Measurements from ENCODE around the gene HECW1.
"Not testable (repeated sequence)": the region's sequence is repeated elsewhere in the genome, so short reads cannot be mapped to it uniquely, and the experiment has no call there.

HECW1 gene

DNA sequence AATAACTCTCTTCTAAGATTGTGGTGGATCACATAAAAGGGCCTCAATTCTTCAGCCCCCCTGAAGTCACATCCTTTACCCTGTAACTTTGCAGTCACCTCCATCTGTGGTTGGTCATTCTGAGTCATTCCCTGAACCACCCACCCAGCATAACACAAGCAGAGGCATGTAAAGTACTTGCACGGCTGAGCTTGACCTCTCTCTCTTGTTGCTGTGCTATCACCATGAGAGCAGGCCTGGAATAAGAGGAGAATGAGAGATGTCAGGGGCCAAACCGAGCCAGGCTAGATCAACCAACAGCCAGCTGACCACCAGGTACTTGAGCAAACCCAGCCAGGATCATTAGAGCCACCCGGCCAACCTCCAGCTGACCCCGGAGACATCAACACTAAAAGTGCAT is 457.0 kb downstream of the HECW1 start:
- H3K4me2 ChIP-seq (ENCODE audit: low read depth, low read length, poor library complexity, severe bottlenecking): no peak overlapping the region

DNA sequence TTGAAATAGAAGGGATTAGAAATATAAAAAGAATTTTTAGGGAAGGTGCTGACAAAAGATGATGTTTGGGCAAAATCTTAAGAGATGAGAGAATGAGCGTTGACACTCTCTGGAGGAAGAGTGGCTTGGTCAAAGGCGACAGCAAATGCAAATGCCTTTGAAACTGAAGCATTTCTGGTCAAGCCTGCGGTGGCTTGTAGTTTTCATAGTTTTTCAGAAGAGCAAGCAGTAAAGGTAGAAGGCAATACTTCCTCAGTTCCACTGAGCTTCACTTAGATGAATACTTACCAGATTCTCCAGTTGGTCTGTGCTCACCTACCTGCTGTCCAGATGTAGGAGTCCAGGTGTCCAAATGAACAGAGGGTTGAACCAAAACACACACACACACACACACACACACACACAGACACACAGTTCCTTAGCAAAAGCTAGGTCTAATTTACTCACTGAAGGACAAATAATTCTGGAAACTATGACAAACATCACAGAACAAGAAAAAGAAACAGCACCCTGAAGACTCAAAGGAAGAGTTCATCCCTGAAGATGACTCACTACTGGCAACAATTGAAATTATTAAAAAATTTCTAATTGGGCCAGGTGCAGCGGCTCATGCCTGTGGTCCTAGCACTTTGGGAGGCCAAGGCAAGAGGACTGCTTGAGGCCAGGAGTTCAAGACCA is 458.4 kb downstream of the HECW1 start:
- Histone ChIP-seq H3K27me3 (ENCODE audit: insufficient read depth, low read length, poor library complexity, severe bottlenecking) (no peaks in the 10 kb centered on the region), H3K4me2 (ENCODE audit: low read depth, low read length, poor library complexity, severe bottlenecking) (no peak overlapping the region), H3F3A (ENCODE audit: low read depth) (no peaks in the 10 kb centered on the region), H3K9ac (ENCODE audit: low read depth, low read length, poor library complexity, severe bottlenecking) (no peak overlapping the region), H3K4me3 (ENCODE audit: low read length, poor library complexity, severe bottlenecking) (no peak overlapping the region), H2AFZ (ENCODE audit: low read length) (no peak overlapping the region), H3K4me1 (ENCODE audit: insufficient read depth, low read length, poor library complexity, severe bottlenecking) (peaks cover 11% of the 10 kb centered on the region), H4K20me1 (ENCODE audit: insufficient read depth, low read length, poor library complexity, severe bottlenecking) (no peaks in the 10 kb centered on the region), H3K36me3 (ENCODE audit: insufficient read depth, low read length) (no peaks in the 10 kb centered on the region), H3K9me2 (replicated peaks; ENCODE audit: low read depth, low read length) (no peaks in the 10 kb centered on the region), H3K9me3 (ENCODE audit: insufficient read depth, low read depth, low read length) (no peaks in the 10 kb centered on the region), H3K79me2 (ENCODE audit: insufficient read depth, low read length) (no peaks in the 10 kb centered on the region)
- no peak for TF ChIP-seq EZH2phosphoT487 (IDR thresholded peaks at IDR 0.05; ENCODE audit: borderline replicate concordance)
- TF ChIP-seq, protein P1, sequence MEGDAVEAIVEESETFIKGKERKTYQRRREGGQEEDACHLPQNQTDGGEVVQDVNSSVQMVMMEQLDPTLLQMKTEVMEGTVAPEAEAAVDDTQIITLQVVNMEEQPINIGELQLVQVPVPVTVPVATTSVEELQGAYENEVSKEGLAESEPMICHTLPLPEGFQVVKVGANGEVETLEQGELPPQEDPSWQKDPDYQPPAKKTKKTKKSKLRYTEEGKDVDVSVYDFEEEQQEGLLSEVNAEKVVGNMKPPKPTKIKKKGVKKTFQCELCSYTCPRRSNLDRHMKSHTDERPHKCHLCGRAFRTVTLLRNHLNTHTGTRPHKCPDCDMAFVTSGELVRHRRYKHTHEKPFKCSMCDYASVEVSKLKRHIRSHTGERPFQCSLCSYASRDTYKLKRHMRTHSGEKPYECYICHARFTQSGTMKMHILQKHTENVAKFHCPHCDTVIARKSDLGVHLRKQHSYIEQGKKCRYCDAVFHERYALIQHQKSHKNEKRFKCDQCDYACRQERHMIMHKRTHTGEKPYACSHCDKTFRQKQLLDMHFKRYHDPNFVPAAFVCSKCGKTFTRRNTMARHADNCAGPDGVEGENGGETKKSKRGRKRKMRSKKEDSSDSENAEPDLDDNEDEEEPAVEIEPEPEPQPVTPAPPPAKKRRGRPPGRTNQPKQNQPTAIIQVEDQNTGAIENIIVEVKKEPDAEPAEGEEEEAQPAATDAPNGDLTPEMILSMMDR (conservative IDR thresholded peaks at IDR 0.05; ENCODE audit: low read length): no peak

More for the DNA sequence above, 457.0 kb downstream of the HECW1 start:
- TF ChIP-seq, protein P1 (conservative IDR thresholded peaks at IDR 0.05; ENCODE audit: low read length): no peak
- TF ChIP-seq EZH2phosphoT487 (IDR thresholded peaks at IDR 0.05; ENCODE audit: borderline replicate concordance): no peak
- Histone ChIP-seq H3K4me1 (ENCODE audit: insufficient read depth, low read length, poor library complexity, severe bottlenecking) (peaks cover 11% of the 10 kb centered on the region), H3K36me3 (ENCODE audit: insufficient read depth, low read length) (no peaks in the 10 kb centered on the region), H3K9me2 (replicated peaks; ENCODE audit: low read depth, low read length) (no peaks in the 10 kb centered on the region), H3F3A (ENCODE audit: low read depth) (no peaks in the 10 kb centered on the region), H3K9ac (ENCODE audit: low read depth, low read length, poor library complexity, severe bottlenecking) (no peak overlapping the region), H4K20me1 (ENCODE audit: insufficient read depth, low read length, poor library complexity, severe bottlenecking) (no peaks in the 10 kb centered on the region), H3K27me3 (ENCODE audit: insufficient read depth, low read length, poor library complexity, severe bottlenecking) (no peaks in the 10 kb centered on the region), H2AFZ (ENCODE audit: low read length) (no peak overlapping the region), H3K4me3 (ENCODE audit: low read length, poor library complexity, severe bottlenecking) (no peak overlapping the region), H3K79me2 (ENCODE audit: insufficient read depth, low read length) (no peaks in the 10 kb centered on the region), H3K9me3 (ENCODE audit: insufficient read depth, low read depth, low read length) (no peaks in the 10 kb centered on the region)

DNA sequence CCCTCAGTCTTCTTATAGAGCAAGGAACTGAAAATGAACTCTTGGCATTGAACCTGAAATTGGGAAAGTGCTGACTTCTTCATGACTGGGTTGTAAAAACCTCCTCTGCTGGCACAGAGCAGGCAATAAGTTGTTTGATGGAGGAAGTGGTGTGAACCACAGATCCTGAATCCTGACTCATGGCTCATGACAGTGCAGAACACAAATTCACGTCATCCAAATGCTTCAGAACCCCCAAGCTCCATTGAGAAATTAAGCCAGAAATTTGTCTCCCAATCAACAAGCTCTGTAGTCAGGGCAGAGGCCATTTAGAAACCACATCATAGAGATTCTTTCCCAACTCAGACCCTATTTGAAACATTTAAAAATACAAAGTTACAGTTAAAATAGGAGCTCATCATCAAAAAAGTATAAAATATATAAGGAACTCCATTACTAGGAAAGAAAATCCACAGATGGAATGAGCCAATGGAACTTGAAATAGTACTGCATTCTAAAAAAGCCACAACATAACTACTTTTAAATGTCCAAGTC is 460.1 kb downstream of the HECW1 start:
- no peak overlapping the region for H3K4me2 ChIP-seq (ENCODE audit: low read depth, low read length, poor library complexity, severe bottlenecking)
- H3K9ac ChIP-seq (ENCODE audit: low read depth, low read length, poor library complexity, severe bottlenecking): no peak overlapping the region
- H3K4me1 ChIP-seq (ENCODE audit: insufficient read depth, low read length, poor library complexity, severe bottlenecking): peaks cover 19% of the 10 kb centered on the region
- H2AFZ ChIP-seq (ENCODE audit: low read length): no peak overlapping the region
- H4K20me1 ChIP-seq (ENCODE audit: insufficient read depth, low read length, poor library complexity, severe bottlenecking): no peaks in the 10 kb centered on the region
- no peaks in the 10 kb centered on the region for H3K27me3 ChIP-seq (ENCODE audit: insufficient read depth, low read length, poor library complexity, severe bottlenecking)
- H3F3A ChIP-seq (ENCODE audit: low read depth): no peaks in the 10 kb centered on the region
- H3K9me3 ChIP-seq (ENCODE audit: insufficient read depth, low read depth, low read length): no peaks in the 10 kb centered on the region
- H3K4me3 ChIP-seq (ENCODE audit: low read length, poor library complexity, severe bottlenecking): no peak overlapping the region
- H3K79me2 ChIP-seq (ENCODE audit: insufficient read depth, low read length): no peaks in the 10 kb centered on the region
- H3K36me3 ChIP-seq (ENCODE audit: insufficient read depth, low read length): no peaks in the 10 kb centered on the region
- H3K9me2 ChIP-seq (replicated peaks; ENCODE audit: low read depth, low read length): no peaks in the 10 kb centered on the region
- TF ChIP-seq, protein P1 (conservative IDR thresholded peaks at IDR 0.05; ENCODE audit: low read length): no peak
- TF ChIP-seq EZH2phosphoT487 (IDR thresholded peaks at IDR 0.05; ENCODE audit: borderline replicate concordance): no peak

DNA sequence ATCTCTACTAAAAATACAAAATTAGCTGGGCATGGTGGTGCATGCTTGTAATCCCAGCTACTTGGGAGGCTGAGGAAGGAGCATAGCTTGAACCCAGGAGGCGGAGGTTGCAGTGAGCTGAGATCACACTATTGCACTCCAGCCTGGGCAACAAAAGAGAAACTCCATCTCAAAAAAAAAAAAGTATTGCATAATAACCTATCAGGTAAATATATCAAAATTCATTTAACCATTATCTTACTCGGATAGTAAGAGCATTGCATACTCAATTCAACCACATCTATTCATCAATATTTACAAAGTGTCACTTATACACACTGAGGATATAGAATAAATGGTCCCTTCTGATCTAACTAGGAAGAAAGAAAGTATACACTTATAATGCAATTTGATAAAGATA is 461.4 kb downstream of the HECW1 start:
- H4K20me1 ChIP-seq (ENCODE audit: insufficient read depth, low read length, poor library complexity, severe bottlenecking); H3K9me3 ChIP-seq (ENCODE audit: insufficient read depth, low read depth, low read length); H3K9me2 ChIP-seq (replicated peaks; ENCODE audit: low read depth, low read length); H3F3A ChIP-seq (ENCODE audit: low read depth); H2AFZ ChIP-seq (ENCODE audit: low read length); H3K36me3 ChIP-seq (ENCODE audit: insufficient read depth, low read length); H3K4me2 ChIP-seq (ENCODE audit: low read depth, low read length, poor library complexity, severe bottlenecking); H3K4me3 ChIP-seq (ENCODE audit: low read length, poor library complexity, severe bottlenecking); H3K9ac ChIP-seq (ENCODE audit: low read depth, low read length, poor library complexity, severe bottlenecking); H3K27me3 ChIP-seq (ENCODE audit: insufficient read depth, low read length, poor library complexity, severe bottlenecking); H3K79me2 ChIP-seq (ENCODE audit: insufficient read depth, low read length): not testable (repeated sequence)
- peaks cover 26% of the 10 kb centered on the region for H3K4me1 ChIP-seq (ENCODE audit: insufficient read depth, low read length, poor library complexity, severe bottlenecking)
